GM18870 (cell line): ENCODE results near the gene CCDC172.

Experiments used
- ATAC-seq: cut with Tn5 transposase; IDR thresholded peaks from one replicate; pipeline ENCODE4 v1.9.1; 2021; ENCODE audit warnings: moderate library complexity; ENCODE audit not compliant: unreplicated experiment

The CCDC172 gene

GRCh38 chr10:116429288-116429977, 105.2 kb downstream of the CCDC172 start:
- no peak for ATAC-seq
